Psoas muscle (tissue), 8 donors: ENCODE results near the gene CMBL. TPM values are rescaled to one million over a fixed set of nuclear protein-coding genes. Genes with fewer than 3 reads are reported as not detected.
"Not testable (repeated sequence)": the region's sequence is repeated elsewhere in the genome, so short reads cannot be mapped to it uniquely, and the experiment has no call there.

Experiments
- ATAC-seq, 4 donors: fragments of 200-7000 bp; cut with Tn5 transposase; one replicate each; pipeline ENCODE4 v1.9.1; 2020; ENCODE audit warnings: moderate library complexity in 3 of 4, mild to moderate bottlenecking in 2 of 4
- DNase-seq, 2 donors: peaks; one replicate each; pipeline ENCODE4 v3.0.0-alpha.2; 2020
- H3K27ac ChIP-seq: fragments of 200-600 bp; one replicate; pipeline ENCODE4 v1.8.0; 2022
- H3K27me3 ChIP-seq, 3 donors: fragments of 200-600 bp in 1 of 3; one replicate each; pipeline versions ENCODE4 v1.6.1 to v1.8.0; 2013 to 2022; ENCODE audit warnings: low read length in 2 of 3, mild to moderate bottlenecking in 2 of 3, moderate library complexity in 1 of 3; ENCODE audit not compliant: insufficient read depth in 3 of 3
- H3K36me3 ChIP-seq, 2 donors: fragments of 200-600 bp in 1 of 2; one replicate each; pipeline versions ENCODE4 v1.6.1 to v1.8.0; 2013 to 2022; ENCODE audit warnings: low read depth in 1 of 2, mild to moderate bottlenecking in 1 of 2, moderate library complexity in 1 of 2; ENCODE audit not compliant: insufficient read depth in 1 of 2
- H3K4me1 ChIP-seq: fragments of 200-600 bp; one replicate; pipeline ENCODE4 v1.8.0; 2022
- H3K4me3 ChIP-seq: fragments of 200-600 bp; one replicate; pipeline ENCODE4 v1.8.0; 2022; ENCODE audit warnings: mild to moderate bottlenecking
- H3K9me3 ChIP-seq: fragments of 200-600 bp; one replicate; pipeline ENCODE4 v1.8.0; 2022
- WGBS, 3 donors: extraction: QIAGEN DNeasy Blood & Tissue Kit; methylation state at CpG; one replicate each; pipeline versions ENCODE4 v1.1.6 to v1.1.7; 2013; 5-methylcytosine and 5-hydroxymethylcytosine counted together
- intact Hi-C, 2 donors: fragments of 100-400 bp; cut with DNase I; formaldehyde crosslinking; loops; one replicate each; pipeline versions ENCODE4 v1.11.0 to v1.14.2; 2022
- polyA plus RNA-seq, 3 donors: library from polyadenylated mRNA; stranded (reverse); fragments of 200-250 nt; gene quantifications; one replicate each; pipeline ENCODE4 v1.2.3, GENCODE V29; 2013
- total RNA-seq, 4 donors: library from RNA; stranded (reverse); fragmentation: NEBNext Ultra II Directional in 2 of 4; extraction: Animal tissue kit (Norgen Biotek cat#: 25700) in 2 of 4; gene quantifications; one replicate each; pipeline versions ENCODE4 v1.2.1 to v1.2.4, GENCODE V29; 2021 to 2023
- TF ChIP-seq, protein P1 (sequence below): fragments of 200-600 bp; IDR thresholded peaks from one replicate; pipeline ENCODE4 v1.8.0; 2022; ENCODE audit warnings: antibody characterized with exemption
- donor health status: healthy with polysubstance abuse.
- donor health status: DM: no; HTN: no; CAD: no; lungs with moderate emphysema.
- donor health status: Bipolar disorder and iron deficiency.
- donor health status: healthy.
- donor health status: DM: yes; HTN: yes; CAD: no.
- donor health status: DM: no; HTN: no; CAD: no.
- donor health status: DM: no; HTN: no; CAD: no.
- donor health status: DM: yes; HTN: yes; CAD: no.

CMBL gene
- total and polyA plus RNA-seq, 7 donors = 9.4 to 243 (median 55.7) TPM

DNA sequence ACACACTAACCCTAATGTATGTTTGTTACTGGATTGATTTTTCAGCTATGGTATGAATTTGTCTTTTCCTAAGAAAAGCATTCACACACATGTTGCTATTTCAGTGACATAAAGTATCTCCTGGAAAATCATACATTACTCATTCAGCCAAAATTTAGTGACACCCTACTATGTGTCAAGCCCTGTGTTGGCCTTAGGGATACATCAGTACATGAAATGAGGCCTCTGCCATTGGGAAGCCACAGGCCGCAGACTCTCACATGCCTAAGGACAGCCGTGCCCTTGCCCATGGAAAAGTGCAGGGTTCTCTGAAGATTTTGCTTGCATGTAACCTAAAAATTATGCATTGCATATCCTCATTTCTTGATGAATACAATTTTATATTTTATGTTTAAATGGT, 40.6 kb upstream of the CMBL start:
- intact Hi-C loops = no loop called here
- WGBS, 3 donors = 82 to 85% (median 84%) methylated on average over 2 of the region's 2 CpGs
- Histone ChIP-seq H3K27ac (no peak overlapping the region), H3K27me3 (no peaks in the 10 kb centered on the region), H3K9me3 (no peaks in the 10 kb centered on the region), H3K4me1 (peaks cover 8% of the 10 kb centered on the region), H3K4me3 (no peak overlapping the region), H3K36me3 (no peaks in the 10 kb centered on the region)
- peak in 2 of 4 donors; percentile 35 to 45 for ATAC-seq
- TF ChIP-seq, protein P1, sequence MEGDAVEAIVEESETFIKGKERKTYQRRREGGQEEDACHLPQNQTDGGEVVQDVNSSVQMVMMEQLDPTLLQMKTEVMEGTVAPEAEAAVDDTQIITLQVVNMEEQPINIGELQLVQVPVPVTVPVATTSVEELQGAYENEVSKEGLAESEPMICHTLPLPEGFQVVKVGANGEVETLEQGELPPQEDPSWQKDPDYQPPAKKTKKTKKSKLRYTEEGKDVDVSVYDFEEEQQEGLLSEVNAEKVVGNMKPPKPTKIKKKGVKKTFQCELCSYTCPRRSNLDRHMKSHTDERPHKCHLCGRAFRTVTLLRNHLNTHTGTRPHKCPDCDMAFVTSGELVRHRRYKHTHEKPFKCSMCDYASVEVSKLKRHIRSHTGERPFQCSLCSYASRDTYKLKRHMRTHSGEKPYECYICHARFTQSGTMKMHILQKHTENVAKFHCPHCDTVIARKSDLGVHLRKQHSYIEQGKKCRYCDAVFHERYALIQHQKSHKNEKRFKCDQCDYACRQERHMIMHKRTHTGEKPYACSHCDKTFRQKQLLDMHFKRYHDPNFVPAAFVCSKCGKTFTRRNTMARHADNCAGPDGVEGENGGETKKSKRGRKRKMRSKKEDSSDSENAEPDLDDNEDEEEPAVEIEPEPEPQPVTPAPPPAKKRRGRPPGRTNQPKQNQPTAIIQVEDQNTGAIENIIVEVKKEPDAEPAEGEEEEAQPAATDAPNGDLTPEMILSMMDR = no peak
- no peak for DNase-seq

DNA sequence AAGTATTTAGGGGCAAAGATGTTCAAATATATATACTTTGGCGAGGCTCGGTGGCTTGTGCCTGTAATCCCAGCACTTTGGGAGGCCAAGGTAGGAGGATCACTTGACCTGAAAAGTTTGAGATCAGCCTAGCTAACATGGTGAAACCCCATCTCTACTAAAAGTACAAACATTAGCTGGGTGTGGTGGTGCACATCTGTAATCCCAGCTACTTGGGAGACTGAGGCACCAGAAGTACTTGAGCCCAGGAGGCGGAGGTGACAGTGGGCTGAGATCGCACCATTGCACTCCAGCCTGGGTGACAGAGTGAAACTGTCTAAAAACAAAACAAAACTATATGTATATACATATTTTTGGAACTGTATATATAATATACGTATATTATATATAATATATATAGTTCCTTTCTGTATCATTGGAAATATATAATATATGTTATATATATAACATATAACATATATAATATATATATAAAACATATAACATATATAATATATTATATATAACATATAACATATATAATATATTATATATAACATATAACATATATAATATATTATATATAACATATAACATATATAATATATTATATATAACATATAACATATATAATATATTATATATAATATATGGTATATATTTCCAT, 36.9 kb upstream of the CMBL start:
- H3K36me3 ChIP-seq, H3K27ac ChIP-seq, H3K27me3 ChIP-seq, H3K9me3 ChIP-seq, DNase-seq, H3K4me3 ChIP-seq, intact Hi-C loops, H3K4me1 ChIP-seq: not testable (repeated sequence)
- WGBS, 3 donors = 98 to 99% (median 99%) methylated on average over 5 of the region's 5 CpGs
- peak in 3 of 4 donors; percentile 21 to 59 (median 30) for ATAC-seq

DNA sequence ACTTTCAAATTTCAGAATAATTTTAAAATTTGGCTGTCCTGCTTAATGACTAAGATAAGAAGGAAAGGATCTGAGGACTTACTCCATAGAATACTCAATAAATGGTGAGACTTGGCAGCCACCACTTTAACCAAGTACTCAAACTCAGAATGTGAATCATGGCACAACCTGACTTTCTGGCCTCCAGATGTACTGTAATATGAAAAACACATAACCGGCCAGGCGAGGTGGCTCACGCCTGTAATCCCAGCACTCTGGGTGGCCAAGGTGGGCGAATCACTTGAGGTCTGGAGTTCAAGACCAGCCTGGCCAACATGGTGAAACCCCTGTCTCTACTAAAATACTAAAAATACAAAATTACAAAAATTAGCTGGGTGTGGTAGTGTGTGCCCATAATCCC, 35.8 kb upstream of the CMBL start:
- Histone ChIP-seq H3K4me3 (no peak overlapping the region), H3K4me1 (no peaks in the 10 kb centered on the region), H3K27me3 (no peaks in the 10 kb centered on the region), H3K27ac (no peak overlapping the region), H3K9me3 (no peaks in the 10 kb centered on the region), H3K36me3 (no peaks in the 10 kb centered on the region)
- intact Hi-C loops = no loop called here
- peak in 2 of 4 donors; percentile 24 to 62 for ATAC-seq
- 84 to 87% (median 84%) methylated on average over 4 of the region's 4 CpGs for WGBS, 3 donors
- TF ChIP-seq, protein P1 = no peak
- no peak for DNase-seq

DNA sequence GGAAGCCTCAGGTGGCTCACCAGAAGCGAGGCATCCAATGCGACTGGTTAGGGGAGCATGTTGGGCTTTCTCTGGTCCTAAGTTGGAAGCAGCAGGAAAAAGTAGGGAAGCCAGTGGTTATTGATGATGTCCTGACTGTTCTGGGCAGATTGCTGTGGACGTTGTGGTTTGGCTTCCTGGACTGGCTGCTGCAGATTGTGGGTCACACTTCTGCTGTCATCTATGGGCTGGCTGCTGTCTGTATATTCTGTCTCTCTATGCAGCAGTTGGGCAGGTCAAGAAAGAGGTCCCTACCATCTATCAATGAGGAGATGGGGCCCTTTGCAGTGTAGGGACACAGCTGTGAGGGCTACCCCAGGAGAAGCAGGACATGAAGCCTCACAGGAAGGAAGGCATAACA, 32.3 kb upstream of the CMBL start:
- H3K36me3 ChIP-seq = no peaks in the 10 kb centered on the region
- DNase-seq (no peak), ATAC-seq (no peak)
- H3K27me3 ChIP-seq = no peaks in the 10 kb centered on the region
- H3K4me1 ChIP-seq = no peaks in the 10 kb centered on the region
- intact Hi-C loops = no loop called here
- H3K4me3 ChIP-seq = no peak overlapping the region
- H3K9me3 ChIP-seq = no peaks in the 10 kb centered on the region
- TF ChIP-seq, protein P1 = no peak
- 88 to 90% (median 89%) methylated on average over 3 of the region's 3 CpGs for WGBS, 3 donors
- H3K27ac ChIP-seq = no peak overlapping the region

DNA sequence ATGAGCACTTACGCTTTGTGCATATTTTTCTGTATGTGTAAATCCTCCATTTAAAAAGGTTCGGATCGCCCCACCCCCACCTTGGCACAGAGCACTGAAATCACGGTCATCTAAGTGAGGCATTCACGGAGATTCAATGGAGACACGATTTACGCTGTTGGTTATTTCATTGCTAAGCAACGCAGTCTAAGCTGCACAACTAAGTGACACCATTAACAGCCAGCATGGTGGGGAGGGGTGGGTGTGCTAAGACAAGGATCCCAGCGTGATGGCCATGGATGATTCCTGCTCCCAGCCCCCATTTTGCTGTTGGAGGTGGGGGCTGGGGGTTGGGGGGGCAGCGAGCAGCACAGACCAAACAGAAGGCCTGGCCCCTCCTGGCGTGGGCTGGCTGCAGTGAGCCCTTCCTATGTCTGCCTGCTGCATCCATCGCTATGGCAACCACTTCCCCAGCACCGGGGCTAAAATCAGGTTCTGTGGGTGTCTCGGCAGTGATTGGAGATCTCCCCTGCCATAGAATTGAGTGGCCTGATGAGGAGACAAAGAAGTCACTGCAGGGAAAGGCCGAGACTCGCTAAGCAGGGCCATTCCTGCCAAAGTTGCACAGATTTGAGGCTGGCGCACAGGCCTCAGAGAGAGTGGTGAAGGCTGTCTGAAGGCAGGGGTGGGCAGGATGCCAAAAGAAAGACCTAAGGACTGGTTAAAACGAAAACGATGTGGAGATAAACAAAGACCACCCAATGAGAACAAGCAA, 31.5 kb upstream of the CMBL start:
- no peaks in the 10 kb centered on the region for H3K27me3 ChIP-seq
- WGBS, 3 donors = 63 to 67% (median 64%) methylated on average over 19 of the region's 19 CpGs
- ATAC-seq (no peak), DNase-seq (no peak)
- H3K4me3 ChIP-seq = no peak overlapping the region
- H3K9me3 ChIP-seq = no peaks in the 10 kb centered on the region
- no peak overlapping the region for H3K27ac ChIP-seq
- no peaks in the 10 kb centered on the region for H3K36me3 ChIP-seq
- intact Hi-C loops = no loop called here
- TF ChIP-seq, protein P1 = no peak
- H3K4me1 ChIP-seq = no peaks in the 10 kb centered on the region
